ENCODE measurements around the gene RETREG1.

RETREG1 gene

DNA sequence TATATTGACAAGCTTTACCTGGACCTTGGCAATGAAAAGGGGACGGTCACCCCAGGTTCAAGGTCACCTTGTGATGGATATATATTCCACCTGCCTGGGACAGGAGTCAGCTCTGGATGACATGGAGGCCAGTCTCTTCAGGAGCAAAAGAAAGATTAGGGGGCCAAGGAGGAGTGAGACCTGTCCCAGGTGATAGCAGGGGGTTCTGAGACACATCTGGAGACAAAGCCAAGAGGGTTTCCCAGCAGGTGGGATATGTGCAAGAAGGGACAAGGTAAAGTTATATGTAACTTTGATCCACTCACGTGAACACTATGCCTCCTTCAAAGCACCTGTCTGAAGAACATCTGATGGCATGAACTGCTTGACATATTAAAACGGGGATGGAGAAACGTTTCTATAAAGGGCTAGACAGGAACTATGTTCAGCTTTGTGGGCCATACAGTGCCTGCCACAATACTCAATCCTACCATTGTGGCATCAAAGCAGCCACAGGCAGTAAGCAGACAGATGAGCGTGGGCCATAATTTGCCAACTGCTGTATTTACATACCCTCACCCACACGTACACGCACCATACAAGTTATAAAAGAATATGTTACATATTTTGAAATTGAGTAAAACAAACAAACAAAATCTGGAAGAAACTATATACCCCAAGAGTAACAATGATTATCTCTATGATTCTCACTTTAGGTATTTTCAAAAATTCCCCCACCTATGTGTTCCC, 88.3 kb downstream of the RETREG1 start:
- no peak for DNase-seq (ENCODE audit: low read depth)

DNA sequence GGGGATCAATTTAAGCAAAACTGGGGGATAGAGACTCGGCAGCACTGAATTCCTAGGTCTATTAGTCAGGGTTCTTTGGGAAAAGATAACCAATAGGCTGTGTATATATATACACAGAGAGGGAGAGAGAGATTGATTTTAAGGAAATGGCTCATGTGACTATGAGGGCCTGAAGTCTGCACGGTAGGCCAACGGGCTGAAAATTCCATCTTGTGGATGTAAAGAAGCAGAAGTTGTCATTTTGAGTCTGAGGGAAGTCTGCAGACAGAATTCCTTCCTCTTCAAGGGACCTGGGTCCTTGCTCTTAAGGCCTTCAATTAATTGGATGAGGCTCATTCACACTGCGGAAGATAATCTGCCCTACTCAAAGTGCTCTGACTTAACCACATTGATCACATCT, 91.1 kb downstream of the RETREG1 start:
- DNase-seq (ENCODE audit: low read depth) = no peak

DNA sequence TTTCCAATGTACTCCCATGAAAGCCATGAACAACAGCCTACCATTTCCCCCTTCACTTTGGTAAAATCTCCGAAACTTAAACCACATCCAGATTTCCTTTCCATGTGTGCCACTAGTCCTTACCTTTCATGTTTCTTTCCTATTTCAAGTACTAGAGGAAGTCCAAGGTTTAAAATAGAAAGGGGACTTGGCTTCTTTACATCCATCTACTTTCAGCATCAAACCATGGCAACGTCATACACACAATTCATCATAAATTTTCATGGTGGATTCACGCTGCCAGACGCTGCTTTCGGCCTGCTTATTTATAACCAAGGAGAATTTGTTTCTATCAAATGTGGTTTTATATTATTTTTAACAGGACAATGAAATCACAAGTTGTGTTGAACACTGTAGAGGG, 92.5 kb downstream of the RETREG1 start:
- no peak for DNase-seq (ENCODE audit: low read depth)

DNA sequence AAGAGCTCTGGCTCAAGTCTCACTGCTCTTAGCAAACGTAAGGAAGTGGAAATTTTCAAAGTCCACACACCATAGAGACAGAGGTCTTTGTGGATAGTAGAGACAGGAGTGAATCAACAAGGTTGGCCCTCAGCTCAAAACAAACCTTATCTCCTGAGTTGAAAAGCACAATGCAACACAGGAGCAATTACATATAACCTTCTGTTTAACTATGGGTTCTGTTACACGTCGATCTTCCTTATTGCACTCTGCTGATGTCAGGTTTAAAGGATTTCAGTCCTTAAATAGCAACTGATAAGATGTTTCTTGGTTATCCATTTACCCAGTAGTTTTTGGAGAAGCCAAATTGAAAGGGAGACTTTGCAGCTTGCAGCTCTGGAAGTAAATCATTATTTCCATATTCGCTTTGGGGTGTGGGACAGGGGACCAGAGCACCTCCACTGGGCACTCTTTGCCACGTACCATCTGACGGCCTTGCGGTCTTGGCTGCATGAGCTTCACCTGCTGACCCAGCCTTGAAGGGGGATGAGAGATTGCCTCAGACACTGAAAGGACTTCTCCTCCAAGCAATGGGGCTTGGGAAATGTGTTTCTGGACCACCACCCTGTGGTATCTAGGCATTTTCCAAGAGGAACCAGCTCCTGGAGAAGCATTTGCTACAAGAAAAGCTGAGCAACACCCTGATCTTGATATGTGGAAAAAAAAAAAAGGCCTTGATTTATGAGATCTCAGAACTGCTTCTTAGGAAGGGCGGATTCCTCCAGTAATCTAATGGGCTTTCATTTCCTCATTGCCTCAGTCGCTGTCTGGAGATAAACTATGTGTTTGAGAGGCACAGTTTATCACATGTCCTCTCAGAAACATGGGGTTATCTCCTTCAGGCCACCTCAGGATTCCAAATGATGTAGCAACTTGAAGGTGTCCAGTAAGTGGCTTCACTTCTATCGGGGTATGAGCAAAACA, 95.0 kb downstream of the RETREG1 start:
- no peak for DNase-seq (ENCODE audit: low read depth)

DNA sequence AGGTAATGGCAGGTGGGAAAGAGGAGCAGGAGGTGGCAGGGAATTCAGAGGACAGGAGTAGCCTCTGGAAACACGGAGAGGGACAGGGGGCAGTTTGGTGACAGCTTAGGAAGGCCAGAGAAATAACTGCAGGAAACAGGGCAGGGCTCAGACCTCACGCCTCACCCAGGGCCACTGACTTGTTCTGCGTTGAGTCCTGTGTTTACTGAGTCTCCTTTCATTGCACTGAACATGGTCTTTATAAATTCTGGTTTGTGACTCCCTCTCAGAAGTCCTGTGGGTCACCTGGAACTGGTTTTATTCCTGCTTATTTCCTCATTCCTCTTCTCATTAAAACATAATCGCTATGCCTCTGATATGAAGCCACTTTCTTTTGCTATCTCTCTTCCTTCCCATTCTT, 96.0 kb downstream of the RETREG1 start:
- no peak for DNase-seq (ENCODE audit: low read depth)

DNA sequence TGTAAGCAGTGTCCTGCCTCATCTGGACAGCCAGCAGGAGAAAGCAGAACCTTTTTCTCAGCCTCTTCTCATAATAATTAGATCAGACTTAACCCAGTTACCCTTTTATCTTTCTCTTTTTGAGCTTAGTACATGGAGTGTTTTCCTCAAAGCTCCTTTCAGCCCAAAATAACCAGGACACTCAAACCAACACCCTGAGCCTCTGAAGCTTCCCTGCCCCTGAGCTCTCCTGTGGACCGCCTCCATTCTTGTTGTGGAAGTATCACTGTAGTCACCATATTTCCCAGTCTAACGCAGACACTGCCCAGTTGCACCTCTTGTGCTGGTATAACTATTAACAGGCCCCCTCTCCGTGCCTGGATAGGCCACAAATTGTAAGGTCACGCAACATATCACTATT, 97.4 kb downstream of the RETREG1 start:
- DNase-seq (ENCODE audit: low read depth) = no peak

DNA sequence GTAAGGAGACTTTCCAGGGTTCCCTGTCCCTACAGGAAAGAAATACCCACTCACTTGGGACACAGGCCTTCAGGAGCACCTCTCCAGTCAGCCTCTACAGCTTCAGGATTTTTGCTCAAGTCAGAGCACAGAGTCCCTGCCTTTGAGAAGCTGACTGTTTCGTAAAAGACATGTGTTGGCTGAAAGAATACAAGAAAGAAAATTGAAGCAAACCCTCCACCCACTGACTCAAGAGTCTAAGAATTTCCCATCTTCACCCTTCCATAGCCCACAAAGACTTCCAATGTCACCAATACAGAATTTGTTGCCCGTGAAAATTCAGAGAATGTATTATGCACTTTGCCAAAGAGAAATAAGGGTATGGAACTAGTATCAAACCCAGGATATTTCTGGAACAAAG, 98.2 kb downstream of the RETREG1 start:
- no peak for DNase-seq (ENCODE audit: low read depth)

DNA sequence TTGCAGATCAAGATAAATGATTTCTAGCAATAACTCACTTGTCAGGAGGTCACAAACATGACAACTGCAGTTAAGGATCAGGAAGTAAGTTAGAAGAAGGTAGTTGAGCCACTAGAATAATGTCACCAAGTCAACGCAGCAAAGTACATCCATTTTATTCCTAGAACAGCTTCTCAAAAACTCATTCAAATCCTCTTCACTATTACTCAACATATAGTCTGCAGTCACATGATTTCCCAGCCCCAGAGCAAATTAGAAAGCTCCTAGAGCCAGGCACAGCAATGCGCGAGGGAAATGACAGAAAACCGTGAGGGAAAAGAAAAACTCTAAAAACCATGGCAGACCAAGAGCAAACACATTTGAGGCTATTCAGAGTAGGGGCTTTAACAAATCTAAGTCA, 101.3 kb downstream of the RETREG1 start:
- DNase-seq (ENCODE audit: low read depth) = no peak

DNA sequence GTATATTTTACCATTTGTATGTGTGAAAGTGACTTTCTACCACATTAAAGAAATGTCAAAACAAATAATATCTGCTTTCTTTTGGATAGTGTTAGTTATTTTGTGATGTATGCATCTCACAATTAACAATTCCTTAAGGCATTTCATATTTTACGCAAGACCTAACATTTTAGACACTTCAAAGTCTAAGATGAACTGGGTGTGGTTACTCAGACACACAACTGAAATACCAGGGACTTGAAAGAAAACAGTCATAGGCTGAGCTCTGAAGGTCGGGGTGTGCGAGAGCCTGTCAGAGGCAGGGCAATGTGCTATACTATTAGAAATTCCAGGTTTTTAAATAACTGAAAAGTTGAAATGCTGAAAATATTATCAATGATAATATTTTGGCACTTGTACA, 106.7 kb downstream of the RETREG1 start:
- DNase-seq (ENCODE audit: low read depth) = no peak

DNA sequence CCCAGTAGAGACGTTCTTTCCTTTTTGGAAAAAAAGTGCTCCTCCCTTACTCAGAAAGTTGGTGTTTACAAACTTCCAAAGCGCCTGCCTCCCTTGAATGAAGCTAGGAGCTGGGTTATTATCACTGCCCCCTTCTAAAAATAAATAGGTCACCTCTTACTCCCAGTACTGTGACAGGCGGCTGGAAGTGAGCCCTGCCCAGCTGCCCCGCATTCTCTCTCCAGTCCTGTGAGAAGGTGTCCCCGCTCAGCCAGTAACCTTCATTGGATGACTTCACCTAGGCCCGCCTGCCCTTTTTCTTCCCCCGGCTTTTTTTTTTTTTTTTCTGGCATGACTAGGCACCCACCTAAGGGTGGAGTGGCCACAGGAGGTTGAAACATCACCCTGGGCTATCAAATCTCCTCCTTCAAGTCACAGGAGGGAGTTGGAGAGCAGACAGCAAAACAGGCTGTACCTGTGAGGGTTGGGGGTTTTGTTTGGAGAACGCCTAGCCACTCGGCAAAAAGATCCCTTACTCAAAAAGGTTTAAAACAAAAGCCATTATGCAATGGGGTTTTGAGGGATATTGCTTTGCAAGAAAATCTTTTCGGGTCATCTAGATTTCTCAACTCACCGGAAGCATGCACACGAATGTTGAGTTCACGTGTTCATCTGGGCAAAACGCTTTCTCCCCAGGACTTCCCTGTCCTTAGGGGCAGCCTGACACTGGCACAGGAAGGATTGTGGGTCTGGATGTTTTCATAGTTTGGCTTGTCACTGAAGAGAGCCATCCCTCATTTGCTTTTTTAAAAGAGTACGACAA, 107.9 kb downstream of the RETREG1 start:
- peak; percentile 11 for DNase-seq (ENCODE audit: low read depth)

DNA sequence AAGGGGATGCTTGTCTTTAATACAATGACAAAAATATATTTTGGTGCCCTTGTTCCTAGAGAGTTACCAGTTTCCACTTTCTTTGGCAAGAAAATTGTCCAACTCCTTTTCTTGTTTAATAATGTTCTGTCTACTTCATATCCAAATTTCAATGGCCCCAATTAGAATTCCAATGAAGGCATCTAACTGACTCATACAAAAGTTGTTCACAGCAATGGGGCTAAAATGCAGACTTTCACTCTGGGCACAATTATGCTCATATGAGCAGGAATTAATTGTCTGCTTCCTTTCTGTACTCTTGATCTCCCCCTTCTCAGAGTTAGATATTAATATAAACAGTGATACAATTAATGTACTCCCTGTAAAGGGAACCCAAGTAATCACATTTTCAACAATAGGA, 109.1 kb downstream of the RETREG1 start:
- peak; percentile 50 for DNase-seq (ENCODE audit: low read depth)

DNA sequence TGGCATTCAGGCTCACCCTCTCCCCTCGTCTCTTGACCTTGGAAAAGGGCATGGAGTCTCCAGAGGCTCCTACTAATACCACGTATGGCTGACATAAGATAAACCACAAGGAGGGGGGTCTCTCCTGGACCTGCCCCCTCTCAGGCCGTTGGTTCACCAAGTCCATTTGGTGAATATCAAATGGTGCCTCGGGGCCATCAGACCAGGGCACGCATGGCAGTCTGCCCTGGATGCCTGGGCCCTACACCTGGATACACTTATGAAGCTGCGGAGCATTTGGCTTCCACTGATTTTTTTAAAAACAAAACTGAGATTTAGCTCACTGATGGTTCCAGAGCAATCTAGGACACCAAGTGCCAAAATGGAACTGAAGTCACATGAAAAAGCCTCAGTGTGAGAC, 110.9 kb downstream of the RETREG1 start:
- DNase-seq (ENCODE audit: low read depth) = no peak

DNA sequence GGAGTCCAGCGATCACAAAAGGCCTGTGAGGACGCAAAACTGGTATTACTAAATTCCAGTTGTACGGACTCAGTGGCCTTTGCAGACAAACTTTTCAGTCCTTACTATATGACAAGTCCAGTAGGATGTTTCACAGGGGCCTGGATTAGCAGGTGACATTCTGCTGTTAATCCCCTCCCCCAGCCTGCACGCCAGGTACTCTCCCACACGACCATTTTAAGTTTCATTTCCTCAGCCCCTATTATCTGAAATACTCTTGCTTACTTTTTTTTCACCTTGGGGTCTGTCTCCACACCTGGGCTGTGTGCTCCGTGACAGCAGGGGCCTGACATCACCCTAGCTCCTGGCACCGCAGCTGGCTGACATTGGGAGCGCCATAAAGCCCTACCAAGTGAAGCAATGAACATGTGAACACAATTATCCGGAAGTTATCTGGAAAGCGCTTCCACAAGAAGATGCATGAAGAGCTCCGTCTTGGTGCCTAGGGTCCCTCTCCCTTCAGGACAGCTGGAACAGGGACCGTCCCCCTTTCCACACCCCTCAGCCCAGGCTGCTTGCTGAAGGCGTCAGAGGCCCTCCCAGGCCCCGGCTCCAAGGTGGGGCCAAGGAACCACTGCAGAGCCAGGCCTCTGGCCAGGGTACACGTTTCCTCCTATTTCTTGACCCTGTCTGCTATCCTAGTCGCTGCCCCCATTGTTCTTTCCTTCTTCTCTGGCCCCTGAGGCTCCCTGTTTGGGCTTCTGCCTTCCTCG, 111.5 kb downstream of the RETREG1 start:
- DNase-seq (ENCODE audit: low read depth) = no peak

DNA sequence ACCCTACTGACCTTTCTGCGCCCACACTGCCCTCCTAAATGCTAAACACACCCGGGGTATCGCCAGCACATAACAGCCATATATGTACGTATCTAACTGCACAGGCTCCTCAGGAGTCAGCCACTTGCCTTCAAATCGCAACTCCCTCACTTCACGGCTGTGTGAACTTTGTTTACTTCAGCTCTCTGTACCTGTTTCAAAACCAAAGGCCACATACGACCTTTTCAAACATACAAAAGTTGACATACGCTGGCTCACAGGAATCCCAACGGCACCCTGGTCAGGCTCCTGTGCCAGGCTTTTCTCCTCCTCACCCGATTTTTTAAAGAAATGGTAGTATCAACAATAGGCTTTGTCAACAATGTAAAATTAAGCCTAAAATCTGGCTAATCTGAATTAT, 112.2 kb downstream of the RETREG1 start:
- no peak for DNase-seq (ENCODE audit: low read depth)

DNA sequence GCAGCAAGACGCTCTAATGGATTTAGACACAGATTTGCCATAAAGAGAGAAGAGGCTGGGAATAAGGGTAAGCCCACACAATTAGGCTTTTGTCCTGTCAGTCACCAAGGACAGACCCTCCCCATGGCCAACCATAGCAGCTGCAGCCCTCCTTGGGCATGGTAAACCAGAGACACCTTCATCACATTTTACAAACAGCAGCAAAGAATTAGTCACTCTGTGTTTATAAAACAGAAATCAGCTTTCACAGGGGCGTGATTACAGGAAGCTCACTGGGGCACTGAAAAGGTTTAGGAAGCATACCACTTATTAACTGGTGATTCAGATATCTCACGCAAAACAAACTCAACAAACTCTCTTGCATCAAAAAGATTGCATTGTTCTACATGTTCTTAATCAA, 113.9 kb downstream of the RETREG1 start:
- DNase-seq (ENCODE audit: low read depth) = no peak

DNA sequence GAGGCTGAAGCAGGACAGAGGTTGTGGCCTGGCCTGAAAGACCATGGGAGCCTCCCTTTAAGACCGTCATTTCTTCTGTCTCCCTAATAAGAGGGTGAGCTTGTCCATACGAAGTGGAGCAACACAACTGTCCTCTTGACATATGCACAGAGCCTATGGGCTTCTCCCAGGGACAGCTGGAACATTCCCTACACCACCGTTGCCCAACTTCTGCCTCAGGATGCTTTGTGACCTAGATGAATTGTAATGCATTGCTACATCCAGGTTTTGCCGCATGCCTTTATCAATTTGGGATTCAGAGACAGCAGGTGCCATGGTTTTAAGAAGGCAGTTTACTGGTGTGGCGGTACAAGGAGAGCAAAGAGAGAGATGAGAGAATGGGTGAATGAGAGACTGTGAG, 116.8 kb downstream of the RETREG1 start:
- DNase-seq (ENCODE audit: low read depth) = no peak

DNA sequence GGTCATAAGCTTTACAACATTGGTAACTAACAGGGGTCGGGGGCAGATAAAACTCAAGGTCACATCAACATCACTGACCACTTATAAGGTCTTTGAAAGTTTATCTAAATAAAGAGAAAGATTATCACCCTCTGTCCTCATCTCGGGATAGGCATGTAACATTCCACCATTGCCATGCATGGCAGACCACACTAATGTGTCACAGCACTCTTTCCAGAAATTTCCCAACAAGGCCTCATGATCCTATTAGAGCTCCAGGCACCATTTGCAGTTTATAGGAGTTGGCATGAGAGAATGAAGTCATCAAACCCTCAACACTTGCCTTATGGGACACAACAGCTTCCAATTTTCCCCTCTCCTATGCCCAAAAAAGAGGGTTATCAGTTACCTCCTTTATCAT, 119.3 kb downstream of the RETREG1 start:
- DNase-seq (ENCODE audit: low read depth) = no peak

DNA sequence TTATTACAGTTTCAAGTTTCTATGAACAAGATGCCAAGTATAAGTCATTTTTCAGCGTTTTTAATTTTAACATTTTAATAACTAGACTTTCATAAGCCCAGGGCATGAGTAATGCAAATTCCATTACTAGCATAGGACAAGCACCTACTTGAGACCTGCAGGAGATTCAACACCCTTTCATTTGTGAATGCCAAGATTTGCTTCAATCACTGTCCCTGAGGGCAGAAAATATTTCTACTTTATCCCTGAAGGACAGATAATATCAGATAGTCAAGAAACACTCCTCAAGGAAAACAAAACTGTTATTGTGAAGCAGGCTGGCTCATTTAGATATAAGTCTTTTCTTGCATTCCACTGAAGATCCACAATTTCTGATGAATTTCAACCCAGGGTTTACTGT, 123.5 kb downstream of the RETREG1 start:
- DNase-seq (ENCODE audit: low read depth) = no peak

DNA sequence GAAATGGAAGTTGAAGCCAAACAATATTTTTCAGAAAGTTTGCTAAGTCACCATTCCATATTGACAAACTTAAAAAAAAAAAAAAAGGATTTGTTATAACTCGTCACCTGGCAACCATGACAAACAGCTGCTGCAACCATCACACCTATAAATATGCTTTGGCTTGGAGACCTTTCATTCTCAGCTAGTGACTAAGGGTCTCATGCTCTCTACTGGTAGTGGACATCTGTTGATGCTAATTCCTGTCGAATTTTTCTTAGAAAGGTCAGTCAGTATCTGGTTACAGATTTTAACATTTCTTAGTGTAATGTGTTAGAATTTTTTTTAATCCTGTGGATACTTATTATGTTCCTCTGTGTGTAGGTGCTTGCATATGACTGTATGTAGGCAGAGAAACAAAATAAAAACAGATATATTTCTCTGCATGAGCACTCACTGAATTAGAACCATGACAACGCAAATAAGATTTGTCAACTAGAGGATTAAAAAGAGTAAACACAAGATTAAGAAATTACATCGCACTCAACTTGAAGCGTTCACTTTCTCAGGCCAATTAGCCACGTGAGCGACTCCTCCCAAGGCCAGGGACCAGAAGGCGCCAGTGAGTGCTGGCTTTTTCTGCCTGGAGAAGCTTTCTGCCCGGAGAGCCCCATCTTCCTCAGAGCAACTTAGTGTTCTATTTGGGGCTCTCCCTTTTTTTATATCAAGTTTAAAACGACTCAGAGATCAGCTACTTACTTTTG, 124.2 kb downstream of the RETREG1 start:
- DNase-seq (ENCODE audit: low read depth) = peak; percentile 40

DNA sequence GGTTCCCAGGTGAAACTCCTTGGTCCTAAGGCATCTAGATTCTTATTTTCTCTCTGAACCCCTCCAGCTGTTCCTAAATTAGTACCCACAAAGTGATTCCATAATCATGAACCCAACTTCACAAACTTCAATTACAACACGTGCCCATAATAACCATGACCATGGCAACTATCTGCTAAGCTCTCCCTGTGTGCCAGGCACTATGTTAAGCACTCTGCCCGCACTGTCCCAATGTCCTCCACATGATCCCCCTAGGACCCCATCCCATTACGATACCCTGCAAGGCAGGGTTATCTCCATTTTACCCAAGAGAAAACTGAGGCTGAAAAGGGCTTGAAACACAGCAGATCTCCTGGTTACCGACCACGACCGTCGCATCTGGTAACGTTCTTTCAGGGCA, 125.9 kb downstream of the RETREG1 start:
- DNase-seq (ENCODE audit: low read depth) = no peak

DNA sequence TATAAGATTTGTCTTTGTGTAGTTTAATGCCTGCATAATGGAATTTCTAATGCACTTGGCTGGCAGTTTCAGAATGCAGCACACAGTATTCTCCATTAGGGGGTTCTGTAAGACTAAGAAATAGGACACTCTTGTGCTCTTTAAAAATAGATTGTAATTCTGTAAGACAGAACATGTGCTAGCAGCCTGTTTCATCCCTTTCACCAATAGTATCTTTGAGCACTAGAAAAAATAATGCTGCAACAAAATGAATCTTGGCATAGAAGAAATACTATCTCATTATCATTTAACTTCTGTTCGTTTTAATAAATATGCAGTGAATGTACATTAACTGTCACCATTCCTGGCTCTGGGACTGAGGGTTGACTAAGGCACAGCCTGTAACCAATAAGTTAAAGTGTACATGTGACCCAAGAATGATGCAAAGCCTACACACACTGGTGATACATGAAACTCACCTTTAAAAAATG, 127.4 kb downstream of the RETREG1 start:
- peak; percentile 62 for DNase-seq (ENCODE audit: low read depth)
